ENCODE results near the gene ORAI2. TPM values are rescaled to one million over a fixed set of nuclear protein-coding genes. Genes with fewer than 3 reads are reported as not detected.
A peak's percentile ranks its signal among the peaks of the same experiment; 100 is the strongest.

Gene ORAI2
- total and polyA plus RNA-seq, 2 of the 4 experiments (the other 2 are of a cell fraction), result 52.0 to 58.3 TPM

- no peak for TF ChIP-seq USF2 (IDR thresholded peaks at IDR 0.05; ENCODE audit: low read depth, low read length)
- TF ChIP-seq POLR2A (IDR thresholded peaks at IDR 0.05; ENCODE audit: low read depth, low read length), result no peak
- TF ChIP-seq CHD1 (IDR thresholded peaks at IDR 0.05; ENCODE audit: low read depth, low read length), result no peak
Measured at GRCh38 chr7:102396710-102397019, 36.7 kb upstream of the ORAI2 start (continued).

- H3K4ac ChIP-seq (ENCODE audit: low read depth, low read length), result no peak overlapping the region
- H3K9me1 ChIP-seq (ENCODE audit: insufficient read depth, low read length), result no peaks in the 10 kb centered on the region
- ATAC-seq (ENCODE audit: low read depth) (no peak), DNase-seq (no peak)
- dilution Hi-C loops (cut with HindIII; ENCODE audit: low sequenced_read_pairs, unreplicated experiment) (no loop called here), intact Hi-C loops (cut with micrococcal nuclease) (no loop called here), in situ Hi-C loops (cut with MboI; ENCODE audit: low sequenced_read_pairs) (no loop called here)
- H3K27me3 ChIP-seq (ENCODE audit: control insufficient read depth, insufficient read depth, low read length), result no peaks in the 10 kb centered on the region
- no peak overlapping the region for H4K8ac ChIP-seq (ENCODE audit: low read depth in 2 of 2, low read length in 2 of 2)
- no peak overlapping the region for H4K91ac ChIP-seq (ENCODE audit: insufficient read depth, low read depth, low read length)
- H3K9ac ChIP-seq (ENCODE audit: low read depth, low read length), result no peak overlapping the region
- H4K5ac ChIP-seq (ENCODE audit: low read depth, low read length), result no peak overlapping the region
- no peak overlapping the region for H3K23ac ChIP-seq (ENCODE audit: low read depth, low read length)
- no peak overlapping the region for H3K14ac ChIP-seq (replicated peaks; ENCODE audit: low read depth, low read length)
- ChIA-PET POLR2A (ENCODE audit: unreplicated experiment) (no interaction called here), CTCF (interaction anchor here (0.7 kb wide), 1 partner anchor 827 kb away, joined by 5 read pairs; no protein-coding TSS in a partner anchor)
- H3K9me3 ChIP-seq (ENCODE audit: control insufficient read depth, insufficient read depth, low read length), result no peaks in the 10 kb centered on the region
- no peak overlapping the region for H3K27ac ChIP-seq (ENCODE audit: insufficient read depth, low read length)
- H2AK9ac ChIP-seq (replicated peaks; ENCODE audit: low read depth, low read length, poor library complexity), result no peak overlapping the region
- H3K4me2 ChIP-seq (ENCODE audit: low read depth, low read length), result no peak overlapping the region
- peaks cover 23 to 26% of the 10 kb centered on the region in 2 experiments for H3K79me1 ChIP-seq (ENCODE audit: low read depth in 1 of 2, low read length in 2 of 2)
- no peak overlapping the region for H3K18ac ChIP-seq (ENCODE audit: low read depth, low read length)
- H3K4me3 ChIP-seq (ENCODE audit: insufficient read depth, low read depth, low read length), result no peak overlapping the region
- no peak overlapping the region for H2AK5ac ChIP-seq (ENCODE audit: low read depth, low read length)
- BruUV-seq (replicated peaks), result no TSS peak
- H2BK5ac ChIP-seq (ENCODE audit: low read depth, low read length, poor library complexity, severe bottlenecking), result no peak overlapping the region
- TF ChIP-seq FOS (IDR thresholded peaks at IDR 0.05; ENCODE audit: low read depth, low read length) (no peak), MXI1 (IDR thresholded peaks at IDR 0.05; ENCODE audit: borderline replicate concordance, low read depth, low read length) (no peak), POLR2A (IDR thresholded peaks at IDR 0.05; ENCODE audit: low read depth, low read length) (no peak), CEBPB (IDR thresholded peaks at IDR 0.05; ENCODE audit: low read depth, low read length) (peak; percentile 81), BHLHE40 (IDR thresholded peaks at IDR 0.05; ENCODE audit: low read depth, low read length) (no peak), MAZ (IDR thresholded peaks at IDR 0.05; ENCODE audit: borderline replicate concordance, low read depth, low read length) (no peak), MAFK (IDR thresholded peaks at IDR 0.05; ENCODE audit: low read depth, low read length) (no peak), CTCF (conservative IDR thresholded peaks at IDR 0.05; ENCODE audit: low read depth, low read length) (no peak), ELK1 (IDR thresholded peaks at IDR 0.05; ENCODE audit: borderline replicate concordance, low read depth, low read length) (no peak)
- no CpG with 5 or more reads among the region's 8 CpGs for WGBS, 2 experiments (ENCODE audit: extremely low coverage in 2 of 2, insufficient read length in 1 of 2)
- H3K36me3 ChIP-seq (ENCODE audit: control insufficient read depth, insufficient read depth, low read length), result peaks cover 24% of the 10 kb centered on the region
- no peak overlapping the region for H2BK15ac ChIP-seq (ENCODE audit: low read depth, low read length)
- H3K4me1 ChIP-seq (ENCODE audit: control insufficient read depth, insufficient read depth, low read length), result peaks cover 5% of the 10 kb centered on the region
- no peak overlapping the region for H2BK120ac ChIP-seq (ENCODE audit: low read depth, low read length)
- no peak overlapping the region for H3K56ac ChIP-seq (ENCODE audit: extremely low read depth, insufficient read depth, low read length)
- no peaks in the 10 kb centered on the region; the same call in 1 of the 2 replicates for H4K20me1 ChIP-seq (ENCODE audit: insufficient read depth, low read length)
- no peak overlapping the region for H2AFZ ChIP-seq (replicated peaks; ENCODE audit: low read length, poor library complexity)
- H2BK20ac ChIP-seq (ENCODE audit: low read depth, low read length), result no peak overlapping the region
Measured at GRCh38 chr7:102398543-102398942, 34.8 kb upstream of the ORAI2 start.

Measured in IMR-90 (cell line).